Embryonic facial prominence (tissue), 1 donor: ENCODE data around the gene HAUS3.

Experiments used
- DNase-seq: peaks from one replicate; pipeline ENCODE4 v3.0.0-alpha.2; 2016; ENCODE audit errors: extremely low spot score

The HAUS3 gene

DNA sequence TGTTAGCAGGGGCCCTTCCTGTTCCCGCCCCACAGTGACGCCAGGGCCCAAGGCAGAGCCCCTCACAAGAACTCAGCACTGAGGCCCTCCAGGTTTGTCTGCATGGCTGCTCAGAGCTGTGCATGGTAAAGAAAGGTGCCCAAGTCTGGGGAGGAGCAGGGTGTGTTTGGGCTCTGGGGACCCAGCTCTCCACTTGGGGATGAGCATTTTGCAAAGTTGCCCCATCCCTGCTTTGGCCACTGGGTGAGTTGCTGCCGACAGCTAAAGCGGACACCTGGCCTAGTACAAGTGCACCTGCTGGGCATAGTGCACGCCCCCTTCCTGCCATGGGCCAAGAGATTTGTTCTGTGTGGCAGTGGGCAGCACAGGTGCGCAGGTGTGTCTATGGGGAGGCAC lies 22.0 kb upstream of the HAUS3 start:
- no peak for DNase-seq

DNA sequence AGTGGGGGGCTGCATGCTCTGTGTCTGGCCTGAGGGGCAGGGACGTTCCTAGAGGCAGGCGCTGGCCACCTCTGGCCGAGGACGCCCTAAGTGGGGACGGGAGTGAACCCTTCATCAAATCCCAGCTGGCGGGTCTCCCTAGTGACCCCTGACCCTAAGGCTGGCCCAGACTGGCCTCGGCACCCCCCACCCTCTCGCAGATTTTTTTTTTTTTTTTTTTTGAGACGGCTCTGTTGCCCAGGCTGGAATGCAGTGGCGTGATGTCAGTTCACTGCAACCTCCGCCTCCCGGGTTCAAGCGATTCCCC lies 21.0 kb upstream of the HAUS3 start:
- no peak for DNase-seq

DNA sequence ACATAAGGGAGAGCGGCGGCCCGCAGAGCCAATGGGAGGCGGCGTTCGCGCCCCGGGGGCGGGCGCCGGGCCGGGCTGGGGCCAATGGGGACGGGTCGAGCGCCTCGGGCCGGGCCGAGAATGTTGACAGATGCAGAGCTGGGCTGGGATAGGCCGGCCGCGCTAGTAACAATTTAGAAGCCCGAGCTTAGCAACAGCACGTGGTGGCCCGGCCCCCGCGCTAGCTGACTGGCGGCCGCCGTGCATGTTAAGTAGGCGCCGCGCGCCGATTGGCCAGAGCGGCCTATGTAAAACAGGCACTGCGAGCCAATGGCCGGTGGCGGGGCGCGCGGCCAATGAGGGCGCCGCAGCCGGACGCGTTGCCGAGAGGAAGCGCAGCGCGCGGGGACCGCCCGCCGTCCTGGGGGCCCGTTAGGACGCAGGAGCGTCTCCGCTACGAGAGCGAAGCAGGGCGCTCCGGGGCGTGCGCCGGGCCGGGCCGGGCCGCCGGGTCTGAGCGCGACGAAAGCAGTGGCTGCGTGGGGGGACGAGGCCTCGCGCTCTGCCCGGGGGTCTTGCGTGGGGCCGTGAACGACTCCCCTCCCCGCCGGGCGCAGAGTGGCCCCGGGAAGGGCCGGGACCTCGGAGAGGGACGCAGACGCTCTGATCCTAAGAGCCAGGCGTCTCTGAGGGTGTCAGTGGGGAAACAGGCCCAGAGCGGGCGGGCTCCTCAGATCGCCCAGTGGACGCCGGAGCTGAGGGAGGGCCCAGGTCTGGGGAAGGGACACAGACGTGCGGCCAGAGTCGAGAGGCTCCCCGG lies 20.4 kb upstream of the HAUS3 start:
- peak; percentile 96 for DNase-seq

GRCh38 chr4:2261853-2262144 lies 19.9 kb upstream of the HAUS3 start, which contains the start of gene MXD4:
Gene MXD4 (minus strand): TSS chr4:2262109. CDS start chr4:2261980, 129 bp downstream.
- no peak for DNase-seq

DNA sequence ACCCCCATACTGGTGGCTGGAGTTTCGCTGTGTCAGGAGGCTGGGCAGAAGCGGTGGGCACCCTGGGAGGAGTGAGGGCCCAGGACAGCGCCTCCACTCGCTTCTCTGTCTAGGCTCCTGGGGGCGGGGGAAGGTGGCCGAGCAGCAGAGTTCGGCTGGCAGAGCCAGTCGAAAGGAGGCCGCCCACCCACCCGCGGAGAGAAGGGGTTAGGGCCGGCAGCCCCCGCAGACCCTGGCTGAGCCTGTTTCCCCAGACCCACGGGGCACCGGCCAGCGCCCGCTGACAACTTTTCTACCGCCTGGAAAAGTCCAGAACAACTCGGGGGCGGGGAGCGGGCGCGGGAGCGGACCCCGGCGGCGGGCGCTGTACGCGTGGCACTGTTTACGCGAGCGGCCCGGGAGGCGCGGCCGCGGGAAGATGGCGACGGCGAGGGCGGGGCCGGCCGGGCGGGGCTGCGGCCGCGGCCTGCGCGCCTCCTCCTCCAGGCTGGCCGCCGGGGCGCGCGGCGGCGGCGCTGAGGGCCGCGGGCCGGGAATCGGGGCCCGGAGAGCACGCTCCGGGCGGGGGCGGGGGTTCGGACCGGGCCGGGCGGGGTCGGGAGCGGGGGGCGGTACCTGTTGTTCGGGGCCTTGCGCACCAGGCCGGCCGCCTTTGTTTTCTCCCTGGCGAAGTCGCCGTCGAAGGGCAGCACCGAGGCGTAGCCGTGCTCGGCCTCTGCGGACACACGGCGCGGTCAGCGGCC lies 19.4 kb upstream of the HAUS3 start:
- no peak for DNase-seq

DNA sequence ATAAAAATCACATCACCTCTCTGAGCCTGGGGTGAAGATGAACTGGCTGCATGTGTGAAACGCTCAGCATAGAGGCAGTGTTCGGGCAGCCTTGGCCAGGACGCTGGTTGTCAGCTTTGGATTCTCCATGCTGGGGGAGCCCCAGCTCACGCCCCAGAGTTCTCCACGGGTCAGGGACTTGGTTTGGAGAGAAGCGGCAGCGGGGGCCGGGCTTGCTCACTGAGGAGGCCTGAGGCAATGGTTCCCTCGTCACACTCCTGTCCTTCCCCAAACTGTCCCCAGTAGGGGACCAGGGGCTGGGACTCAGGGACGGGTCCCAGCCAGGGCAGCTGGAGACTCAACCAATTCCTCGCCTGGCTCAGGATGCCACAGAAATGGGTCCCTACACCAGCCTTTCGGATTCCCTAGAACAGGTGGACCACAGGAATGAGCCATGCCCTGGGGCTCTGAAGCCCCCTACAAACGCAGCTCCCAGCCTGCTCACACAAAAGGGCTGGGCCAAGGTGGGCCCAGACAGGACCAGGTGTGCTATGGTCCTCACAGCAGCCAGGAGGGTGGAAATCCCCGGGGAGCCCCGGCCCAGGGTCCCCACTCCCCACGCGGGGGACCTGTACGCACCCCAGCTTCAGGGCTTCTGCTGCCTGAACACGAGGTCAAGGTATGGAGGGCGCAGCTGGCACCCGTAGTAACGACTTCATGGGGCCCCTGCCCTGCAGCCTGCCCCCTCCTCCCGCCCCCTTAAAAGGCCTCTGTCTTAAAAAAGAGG lies 18.6 kb upstream of the HAUS3 start:
- DNase-seq: no peak

- no peak for DNase-seq
Observed at GRCh38 chr4:2259541-2260343, 17.8 kb upstream of the HAUS3 start.

DNA sequence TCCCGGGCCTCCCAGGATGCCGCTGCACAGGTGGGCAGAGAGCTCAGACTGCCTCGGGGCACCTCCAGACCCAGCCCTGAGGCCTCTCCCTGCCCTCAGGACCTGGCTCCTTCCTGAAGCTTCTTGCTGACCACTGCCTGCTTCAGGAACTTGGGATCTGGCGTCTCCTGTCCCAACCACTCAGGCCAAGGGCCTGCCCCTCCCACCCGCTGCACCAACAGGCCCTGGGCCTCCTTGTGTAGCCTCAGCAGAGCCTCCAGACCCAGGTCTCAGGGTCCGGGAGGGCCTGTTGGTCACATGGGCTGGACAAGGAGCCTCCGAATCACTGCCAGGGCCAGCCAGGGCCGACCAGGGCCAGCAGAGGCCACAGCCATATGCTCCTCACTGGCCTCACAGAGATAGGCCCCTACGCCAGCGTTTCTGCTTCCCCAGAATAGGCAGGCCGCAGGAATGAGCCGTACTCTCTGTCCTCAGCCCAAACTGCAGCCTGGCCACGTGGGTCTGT lies 17.2 kb upstream of the HAUS3 start:
- no peak for DNase-seq

DNA sequence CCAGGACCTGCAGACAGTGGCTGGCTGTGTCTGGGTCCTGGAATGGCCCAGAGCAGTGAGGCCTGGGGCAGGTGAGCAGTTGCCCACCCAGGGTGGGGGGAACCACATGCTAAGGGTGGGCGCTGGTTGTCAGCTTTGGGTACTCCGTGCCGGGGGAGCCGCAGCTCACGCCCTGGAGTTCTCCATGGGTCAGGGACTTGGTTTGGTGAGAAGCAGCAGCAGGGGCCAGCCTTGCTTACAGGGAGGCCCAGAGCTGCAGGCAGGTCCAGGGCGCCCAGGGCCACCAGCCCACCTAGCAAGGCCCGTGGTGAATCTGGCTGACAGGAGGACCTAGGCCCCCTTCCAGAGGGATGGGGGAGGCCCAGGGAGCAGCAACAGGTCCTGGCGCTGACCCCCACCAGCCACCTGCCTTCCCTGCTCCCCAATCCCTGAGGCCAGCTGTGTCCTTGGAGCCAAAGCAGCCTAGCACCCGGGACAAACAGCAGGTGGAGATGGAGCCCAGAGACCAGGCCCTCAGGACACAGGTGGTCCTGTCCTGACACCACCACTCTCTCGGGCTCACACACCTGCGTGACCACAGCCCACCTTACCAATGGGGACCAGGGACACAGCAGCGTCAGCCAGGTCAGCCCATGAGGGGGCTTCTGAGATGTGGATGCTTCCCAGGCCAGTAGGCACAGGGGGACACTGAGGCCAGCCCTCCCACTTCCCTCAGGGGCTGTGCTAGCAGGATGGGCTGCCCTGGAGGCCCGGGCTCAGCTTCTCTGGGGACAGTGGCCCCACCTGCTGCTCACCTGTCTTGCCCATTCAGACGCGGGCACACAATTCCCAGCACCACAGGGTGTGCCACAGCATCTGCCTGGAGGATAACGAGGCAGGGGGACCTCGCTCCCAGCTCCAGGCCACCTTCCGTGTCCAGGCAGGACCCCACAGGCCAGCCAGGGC lies 16.4 kb upstream of the HAUS3 start:
- no peak for DNase-seq

GRCh38 chr4:2257361-2258081 lies 15.6 kb upstream of the HAUS3 start:
- no peak for DNase-seq

DNA sequence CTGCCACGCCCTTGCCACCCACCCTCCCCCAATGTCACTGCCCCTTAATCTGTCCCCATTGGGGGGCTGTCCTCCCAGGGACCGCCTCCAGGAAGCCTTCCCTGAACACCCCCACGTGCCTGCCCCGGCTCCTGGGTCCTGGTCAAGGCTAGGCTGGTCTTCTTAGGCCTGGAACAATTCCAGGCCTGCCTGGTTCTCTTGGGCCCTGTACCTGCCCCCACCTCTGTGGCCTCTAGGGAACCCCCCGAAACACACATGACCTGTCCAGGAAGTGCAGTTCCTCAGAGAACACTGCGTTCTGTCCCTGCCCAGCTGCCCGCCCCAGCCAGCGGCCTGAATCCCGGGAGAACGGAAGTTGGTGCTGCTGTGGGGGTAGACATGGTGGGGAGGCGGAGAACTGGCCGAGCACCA lies 14.9 kb upstream of the HAUS3 start:
- no peak for DNase-seq

GRCh38 chr4:2256156-2256731 lies 14.3 kb upstream of the HAUS3 start:
- DNase-seq: no peak

- DNase-seq: peak; percentile 12
Observed at GRCh38 chr4:2255501-2256155, 13.7 kb upstream of the HAUS3 start.

DNA sequence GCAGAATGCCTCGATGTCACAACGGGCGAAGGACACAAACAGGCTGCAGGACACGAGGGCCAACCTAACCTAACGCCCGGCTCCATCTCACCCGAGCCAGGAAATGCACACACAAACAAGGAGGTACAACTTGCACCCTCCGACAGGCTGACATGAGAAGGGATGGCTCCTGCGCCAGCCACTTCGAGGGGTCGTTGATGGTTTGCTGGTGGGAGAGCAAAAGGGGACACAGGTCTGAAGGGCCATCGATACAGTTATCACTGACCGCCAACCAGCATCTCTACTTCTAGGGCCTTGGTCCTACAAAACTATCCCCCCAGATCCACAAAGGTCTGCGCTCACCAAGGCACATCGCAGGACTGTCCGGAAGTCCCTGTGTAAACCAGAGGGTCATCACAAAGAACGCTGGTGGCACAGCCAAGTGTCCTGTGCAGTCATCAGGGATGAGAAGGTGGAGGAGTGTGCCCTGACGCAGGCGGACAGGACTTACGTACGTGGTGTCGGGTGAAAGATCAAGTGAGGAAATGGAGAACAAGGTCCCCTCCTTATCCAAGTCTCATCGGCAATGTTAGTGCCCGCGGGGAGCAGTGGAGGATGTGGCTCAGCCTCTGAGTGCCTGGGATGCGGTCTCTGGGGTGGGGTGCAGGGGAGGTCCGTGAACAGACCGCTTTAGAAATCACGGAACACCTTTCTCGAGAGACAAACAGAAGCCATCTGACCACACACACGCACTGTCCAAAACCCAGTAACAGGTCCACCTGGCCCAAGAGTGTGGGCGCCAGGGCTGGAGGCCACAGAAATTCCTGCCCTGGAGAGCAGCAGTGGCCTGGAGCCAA lies 13.0 kb upstream of the HAUS3 start:
- DNase-seq: no peak

GRCh38 chr4:2253160-2254084 lies 11.5 kb upstream of the HAUS3 start:
- no peak for DNase-seq

DNA sequence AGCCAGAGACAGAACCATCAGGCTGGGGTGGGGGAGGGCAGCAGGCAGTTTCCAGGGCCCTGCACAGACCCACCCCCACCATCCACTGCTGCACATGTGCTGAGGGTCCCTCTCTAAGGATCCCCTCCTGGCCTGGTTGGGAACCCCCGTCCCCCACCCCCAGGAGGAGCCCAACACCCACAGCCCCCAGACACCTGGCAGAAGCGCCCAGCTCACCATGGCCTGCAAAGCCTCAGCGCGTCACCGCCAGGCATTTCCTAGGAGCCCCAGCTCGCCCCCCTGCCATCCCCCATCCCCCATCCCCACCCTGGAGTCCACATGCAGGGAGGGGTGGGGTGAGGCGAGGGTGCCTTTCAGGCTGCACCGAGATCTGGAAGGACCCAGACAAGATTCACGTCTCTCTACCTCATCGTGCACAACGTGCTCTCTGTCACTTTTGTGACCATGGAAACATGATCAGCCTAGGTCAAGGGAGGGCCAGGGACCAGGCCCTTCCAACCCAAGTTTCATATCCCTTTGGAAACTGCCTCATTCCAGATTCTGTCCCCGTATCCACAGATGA lies 10.7 kb upstream of the HAUS3 start:
- no peak for DNase-seq
